Keratinocyte (primary cell): Measurements from ENCODE around the gene CHD9. TPM values are rescaled to one million over a fixed set of nuclear protein-coding genes. Genes with fewer than 3 reads are reported as not detected.
A peak's percentile ranks its signal among the peaks of the same experiment; 100 is the strongest.

Source experiments
- DNase-seq: peaks from one replicate; pipeline ENCODE4 v3.0.0-alpha.2; 2011; ENCODE audit warnings: low read depth, missing footprints, low spot score
- FAIRE-seq: peaks from 2 replicates; lab custom pipeline; 2011; peaks lifted over from hg19 to GRCh38; lab: Jason Lieb, UNC
- H2AFZ ChIP-seq: 2 replicates; pipeline ENCODE4 v1.6.0; 2012; ENCODE audit warnings: low read length, control low read depth, inconsistent platforms; ENCODE audit not compliant: control insufficient read depth
- H3K27ac ChIP-seq: 2 replicates; pipeline ENCODE4 v1.5.1; 2011; ENCODE audit warnings: low read length; ENCODE audit not compliant: control insufficient read depth, insufficient read depth
- H3K27me3 ChIP-seq: 3 replicates; pipeline ENCODE4 v1.6.0; 2011; ENCODE audit warnings: low read length; ENCODE audit not compliant: control insufficient read depth, insufficient read depth; ENCODE audit errors: extremely low read depth
- H3K36me3 ChIP-seq, 2 experiments: 2 replicates in 1 of 2; 3 replicates in 1 of 2; pipeline ENCODE4 v1.5.1; 2011; ENCODE audit warnings: low read length in 2 of 2, mild to moderate bottlenecking in 1 of 2; ENCODE audit not compliant: control insufficient read depth in 2 of 2, insufficient read depth in 2 of 2; ENCODE audit errors: extremely low read depth in 1 of 2
- H3K4me1 ChIP-seq: 3 replicates; pipeline ENCODE4 v1.5.1; 2011; ENCODE audit warnings: low read length; ENCODE audit not compliant: control insufficient read depth, insufficient read depth; ENCODE audit errors: extremely low read depth
- H3K4me2 ChIP-seq: 3 replicates; pipeline ENCODE4 v1.6.0; 2011; ENCODE audit warnings: low read depth, low read length; ENCODE audit not compliant: control insufficient read depth, insufficient read depth; ENCODE audit errors: extremely low read depth
- H3K4me3 ChIP-seq, 3 experiments: fragments of 200-600 bp in 1 of 3; sonication (generic) in 1 of 3; 2 replicates in 2 of 3; 3 replicates in 1 of 3; pipeline ENCODE4 v1.5.1; 2011 to 2016; ENCODE audit warnings: low read length in 3 of 3, mild to moderate bottlenecking in 3 of 3, control low read depth in 2 of 3, inconsistent platforms in 1 of 3, low read depth in 1 of 3, mixed read lengths in 1 of 3, mixed run types in 1 of 3, moderate library complexity in 1 of 3; ENCODE audit not compliant: control insufficient read depth in 2 of 3, insufficient read depth in 2 of 3; ENCODE audit errors: extremely low read depth in 1 of 3
- H3K79me2 ChIP-seq: 2 replicates; pipeline ENCODE4 v1.6.0; 2012; ENCODE audit warnings: low read length; ENCODE audit not compliant: control insufficient read depth, insufficient read depth
- H3K9ac ChIP-seq: 3 replicates; pipeline ENCODE4 v1.6.0; 2011; ENCODE audit warnings: low read length; ENCODE audit not compliant: control insufficient read depth, insufficient read depth; ENCODE audit errors: extremely low read depth
- H3K9me1 ChIP-seq: 3 replicates; pipeline ENCODE4 v1.6.0; 2011; ENCODE audit warnings: low read length; ENCODE audit not compliant: control insufficient read depth, insufficient read depth; ENCODE audit errors: extremely low read depth
- H3K9me3 ChIP-seq: 2 replicates; pipeline ENCODE4 v1.5.1; 2012; ENCODE audit warnings: low read depth, low read length; ENCODE audit not compliant: control insufficient read depth
- H4K20me1 ChIP-seq: 3 replicates; pipeline ENCODE4 v1.6.0; 2011; ENCODE audit warnings: low read length; ENCODE audit not compliant: control insufficient read depth, insufficient read depth; ENCODE audit errors: extremely low read depth
- CTCF ChIP-seq, 3 experiments: IDR thresholded peaks in 1 of 3; conservative IDR thresholded peaks in 1 of 3; optimal IDR thresholded peaks in 1 of 3; 2 replicates in 2 of 3; 3 replicates in 1 of 3; pipeline versions ENCODE3 to v1.5.1; 2011; ENCODE audit warnings: low read length in 3 of 3, mild to moderate bottlenecking in 3 of 3, moderate library complexity in 2 of 3, control low read depth in 1 of 3, inconsistent platforms in 1 of 3; ENCODE audit not compliant: insufficient read depth in 2 of 3; ENCODE audit errors: extremely low read depth in 1 of 3
- EZH2 ChIP-seq: IDR thresholded peaks from one replicate; pipeline ENCODE4 v1.6.1; 2012; ENCODE audit warnings: inconsistent platforms, mild to moderate bottlenecking, low read length, moderate library complexity
- dilution Hi-C: fragments of 300-500 bp; cut with MboI; formaldehyde crosslinking; loops from one replicate; pipeline ENCODE4 v1.7.0; 2020; ENCODE audit warnings: low sequenced_read_pairs; ENCODE audit not compliant: extremely low pct_ligation_motif_present
- polyA plus RNA-seq, 5 experiments: library from polyadenylated mRNA; depleted of rRNA in 3 of 5; stranded (reverse) in 3 of 5; stranded (forward) in 1 of 5; unstranded in 1 of 5; fragments of >200 nt; gene quantifications; 1 replicate in 1 of 5; 2 replicates in 3 of 5; 3 replicates in 1 of 5; pipeline versions ENCODE4 v1.2.1 to v1.2.3, GENCODE V29; 2011 to 2012; ENCODE audit warnings: missing spikeins in 2 of 5, low read depth in 1 of 5, low replicate concordance in 1 of 5

Gene CHD9
- polyA plus RNA-seq, 1 donor (not counting 4 experiments of a cell fraction or from before 2014, with no cell fraction given): 32.8 TPM

GRCh38 chr16:53058882-53059281 is 4.1 kb downstream of the CHD9 start:
- Histone ChIP-seq H3K79me2 (peaks cover 62% of the 10 kb centered on the region), H3K27me3 (no peaks in the 10 kb centered on the region), H3K36me3 (peaks cover 0 to 7% of the 10 kb centered on the region in 2 experiments), H3K9me1 (no peaks in the 10 kb centered on the region), H3K4me1 (peaks cover 33% of the 10 kb centered on the region), H3K9ac (no peak overlapping the region), H3K4me2 (peak overlapping the region; percentile 32), H3K9me3 (no peaks in the 10 kb centered on the region), H2AFZ (no peak overlapping the region), H4K20me1 (no peaks in the 10 kb centered on the region), H3K4me3 (no peak overlapping the region), H3K27ac (no peak overlapping the region)
- FAIRE-seq (no peak), DNase-seq (no peak)
- TF ChIP-seq CTCF (optimal IDR thresholded peaks at IDR 0.05 in 1 of 3, IDR thresholded peaks at IDR 0.05 in 1 of 3, conservative IDR thresholded peaks at IDR 0.05 in 1 of 3; ENCODE audit: extremely low read depth in 1 of 3, insufficient read depth in 2 of 3, low read length in 3 of 3) (no peak), EZH2 (no peak)
- dilution Hi-C loops: no loop called here

GRCh38 chr16:53059672-53060071 is 4.9 kb downstream of the CHD9 start:
- no peak overlapping the region for H2AFZ ChIP-seq
- H3K4me2 ChIP-seq: no peak overlapping the region
- H3K27me3 ChIP-seq: no peaks in the 10 kb centered on the region
- TF ChIP-seq CTCF (optimal IDR thresholded peaks at IDR 0.05 in 1 of 3, IDR thresholded peaks at IDR 0.05 in 1 of 3, conservative IDR thresholded peaks at IDR 0.05 in 1 of 3; ENCODE audit: extremely low read depth in 1 of 3, insufficient read depth in 2 of 3, low read length in 3 of 3) (no peak), EZH2 (no peak)
- no peaks in the 10 kb centered on the region for H3K9me1 ChIP-seq
- no peaks in the 10 kb centered on the region for H4K20me1 ChIP-seq
- peaks cover 0 to 7% of the 10 kb centered on the region in 2 experiments for H3K36me3 ChIP-seq
- H3K9me3 ChIP-seq: no peaks in the 10 kb centered on the region
- DNase-seq (no peak), FAIRE-seq (no peak)
- peaks cover 29% of the 10 kb centered on the region for H3K4me1 ChIP-seq
- no peak overlapping the region for H3K27ac ChIP-seq
- no peak overlapping the region for H3K4me3 ChIP-seq
- no peak overlapping the region for H3K9ac ChIP-seq
- dilution Hi-C loops: no loop called here
- peaks cover 69% of the 10 kb centered on the region for H3K79me2 ChIP-seq
